ENCODE measurements around the gene ZSWIM9.

Gene ZSWIM9

DNA sequence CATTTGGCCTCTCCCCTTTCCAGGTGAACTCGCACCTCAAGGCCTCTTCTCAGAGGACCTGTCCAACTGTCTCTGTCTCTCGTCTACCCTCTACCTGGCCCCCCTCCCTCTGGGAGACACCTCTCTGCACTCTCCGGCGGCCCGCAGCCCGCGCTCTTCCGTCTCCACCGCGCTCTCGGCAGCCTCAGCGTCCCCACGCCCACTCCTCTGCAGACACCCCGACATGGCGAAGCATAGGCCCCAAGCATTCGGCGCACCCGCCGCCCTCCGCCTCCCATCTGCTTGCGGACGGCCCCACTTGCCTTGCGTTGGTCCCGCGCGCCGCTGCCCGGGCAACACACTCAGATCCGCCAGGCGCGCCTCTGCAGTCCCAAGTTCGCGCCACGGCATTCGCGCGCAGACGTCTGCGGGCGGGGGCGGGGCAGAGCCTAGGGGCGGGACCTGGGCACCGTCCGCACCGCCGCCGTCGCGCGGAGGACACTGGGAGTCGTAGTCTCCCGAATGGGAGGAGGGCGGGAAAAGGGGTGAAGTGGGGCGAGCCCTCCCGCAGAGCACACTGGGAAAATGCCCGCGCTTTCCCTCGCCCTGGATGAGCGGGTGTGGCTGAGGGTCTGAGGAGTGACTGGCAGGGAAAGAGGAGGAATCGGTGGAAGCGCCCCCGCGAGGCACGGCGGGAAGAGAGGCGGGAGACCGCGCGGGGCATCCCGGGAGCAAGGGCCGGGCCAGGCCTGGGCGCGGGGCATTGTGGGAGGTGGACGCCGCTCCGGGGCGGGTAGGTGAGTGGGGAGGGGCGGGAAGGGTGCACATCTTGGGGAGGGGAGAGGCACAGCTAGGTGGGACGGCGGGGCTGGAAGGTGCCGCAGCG, at the start of gene ZSWIM9, which contains the start of gene LIG1:
ZSWIM9 (plus strand) TSS at position 742 of the 865 bp plus-strand sequence. CDS start 1,123 bp downstream, outside the sequence.
LIG1 (minus strand) TSS at position 406 of the 865 bp plus-strand sequence. CDS start 4,778 bp downstream, outside the sequence.
- peak; percentile 91 for DNase-seq

GRCh38 chr19:48121066-48121465, 49.4 kb upstream of the ZSWIM9 start:
- DNase-seq: no peak

DNA sequence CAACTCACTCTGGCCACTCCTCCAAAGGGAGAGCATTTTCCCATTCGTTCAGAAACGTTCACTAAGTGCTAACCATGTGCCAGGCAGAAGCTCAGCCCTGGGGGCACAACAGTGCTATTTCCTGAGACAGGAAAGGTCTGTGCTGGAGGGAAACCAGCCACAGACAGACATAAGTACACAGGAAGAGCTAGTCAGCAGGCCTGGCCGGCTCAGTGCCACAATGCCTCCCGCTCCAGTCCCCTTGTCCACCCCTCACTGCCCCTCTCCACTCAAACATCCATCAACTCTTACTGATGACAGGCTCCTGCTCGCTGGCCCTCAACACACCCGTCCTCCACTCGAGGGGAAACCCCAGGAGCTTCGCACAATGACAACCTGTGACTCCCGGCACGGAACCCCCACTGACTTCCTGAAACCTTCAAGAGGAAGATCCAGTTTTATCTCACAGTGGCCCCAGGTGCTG, 48.5 kb upstream of the ZSWIM9 start:
- DNase-seq: no peak

DNA sequence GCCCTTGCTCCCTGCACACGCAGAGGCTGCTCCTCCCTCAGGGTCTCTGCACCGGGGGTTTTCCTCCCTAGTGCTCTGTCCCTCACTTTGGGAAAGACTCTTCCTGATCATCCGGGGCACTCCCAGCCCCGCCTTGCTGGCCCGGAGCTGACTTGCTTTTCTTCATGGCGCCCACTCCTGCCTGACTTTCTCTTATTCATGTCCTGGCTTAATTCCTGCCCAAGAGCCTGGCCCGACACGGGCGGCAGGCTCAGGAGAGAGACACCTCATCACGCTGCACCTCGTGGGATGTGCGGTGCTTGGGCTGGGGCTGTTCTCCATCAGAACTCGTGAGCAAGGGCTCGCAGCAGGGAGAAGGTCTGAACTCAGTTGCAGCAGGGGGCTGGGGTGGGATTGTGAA, 48.1 kb upstream of the ZSWIM9 start:
- DNase-seq: no peak

DNA sequence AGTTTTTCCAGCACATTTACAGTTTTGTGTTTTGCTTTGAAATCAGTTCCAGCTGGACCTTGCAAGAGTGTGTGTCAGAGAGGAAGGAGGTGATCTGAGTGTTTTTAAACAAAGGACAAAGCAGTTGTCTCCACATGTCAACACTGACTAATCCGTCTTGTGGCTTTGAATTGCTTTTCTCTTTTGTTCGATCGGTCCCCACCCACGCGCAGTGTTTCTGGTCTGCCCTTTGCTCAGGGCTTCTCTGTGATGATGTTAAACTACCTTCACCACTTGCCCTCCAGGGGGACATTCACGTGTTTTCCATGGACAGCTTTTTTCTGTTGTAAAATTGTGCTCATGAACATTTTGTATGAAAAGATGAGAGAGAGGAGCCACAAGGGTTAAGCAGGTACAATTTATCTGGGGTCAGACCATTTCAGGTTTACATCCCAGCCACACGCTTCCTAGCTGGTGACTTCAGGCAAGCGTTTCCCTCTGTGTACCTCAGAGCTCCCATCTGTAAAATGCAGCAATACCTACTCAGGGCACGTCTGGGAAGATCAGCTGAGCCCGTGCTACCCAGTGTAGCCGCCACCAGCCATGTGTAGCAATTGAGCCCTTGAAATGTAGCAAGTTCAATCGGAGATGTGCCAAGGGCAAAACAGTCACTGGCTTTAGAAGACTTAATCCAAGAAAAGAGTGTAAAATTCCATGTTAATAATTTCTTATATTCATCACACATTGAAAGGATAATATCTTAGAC, 46.4 kb upstream of the ZSWIM9 start:
- DNase-seq: peak; percentile 19

DNA sequence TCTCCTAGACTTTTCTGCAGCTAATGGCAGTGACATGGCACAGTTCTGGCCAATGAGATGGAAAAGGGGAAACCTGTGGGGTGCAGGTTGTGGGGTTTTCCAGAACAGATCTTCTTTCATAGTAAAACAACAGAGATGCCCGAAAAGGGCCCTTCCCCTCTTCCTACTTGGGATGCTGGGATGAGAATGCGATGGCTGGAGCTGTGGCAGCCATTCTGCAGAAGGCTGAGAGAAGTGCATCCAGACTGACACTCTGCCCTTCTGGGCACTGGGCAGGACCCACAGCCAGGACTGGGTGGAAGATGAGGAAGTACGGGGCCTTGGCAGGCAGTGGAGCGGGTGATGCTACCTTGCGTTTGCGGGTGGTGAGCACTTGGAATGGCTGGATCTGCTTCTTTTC, 42.9 kb upstream of the ZSWIM9 start:
- DNase-seq: no peak

GRCh38 chr19:48133094-48133493, 37.4 kb upstream of the ZSWIM9 start:
- no peak for DNase-seq

GRCh38 chr19:48135411-48135810, 35.1 kb upstream of the ZSWIM9 start:
- peak; percentile 16 for DNase-seq

- DNase-seq: no peak
Observed at GRCh38 chr19:48136547-48136946, 33.9 kb upstream of the ZSWIM9 start.

DNA sequence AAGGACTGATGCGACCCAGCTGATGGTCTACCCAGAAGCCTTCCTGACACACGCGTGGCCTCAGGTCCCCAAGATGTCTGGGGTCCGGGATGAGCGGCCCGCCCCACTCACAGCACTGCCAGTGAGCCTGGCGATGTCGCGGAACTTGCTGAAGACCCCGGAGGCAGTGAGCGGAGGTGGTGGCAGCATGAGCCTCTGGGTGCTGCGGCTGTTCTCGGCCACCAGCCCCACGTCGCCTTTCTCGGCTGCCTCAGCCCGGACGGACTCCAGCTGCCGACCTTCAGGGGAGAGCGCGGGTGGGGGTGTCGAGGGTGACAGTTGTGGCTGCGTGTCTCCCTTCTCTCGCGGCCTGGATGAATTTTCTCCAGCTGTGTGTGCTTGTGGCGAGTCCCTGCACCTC, 33.1 kb upstream of the ZSWIM9 start:
- DNase-seq: no peak

GRCh38 chr19:48139053-48139452, 31.4 kb upstream of the ZSWIM9 start:
- DNase-seq: no peak

GRCh38 chr19:48147597-48148175, 22.8 kb upstream of the ZSWIM9 start:
- DNase-seq: no peak

DNA sequence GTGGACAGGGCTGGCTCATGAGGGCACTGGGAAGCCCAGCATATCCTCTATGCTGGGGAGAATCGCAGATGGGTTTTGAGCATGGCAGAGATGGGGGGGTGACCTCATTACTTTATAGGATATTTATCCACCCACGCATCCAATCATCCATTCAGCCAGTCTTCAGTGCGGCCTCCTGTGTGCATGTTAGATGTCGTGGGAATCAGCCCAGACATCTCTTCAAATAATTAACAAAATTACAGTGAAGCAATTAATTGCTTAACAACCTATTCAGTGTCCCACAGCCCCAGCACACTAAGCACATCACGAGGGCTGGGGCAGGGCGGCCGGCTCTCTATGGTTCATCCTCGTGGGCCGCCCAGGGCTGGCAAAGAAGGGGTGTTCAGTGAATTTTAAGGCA, 21.9 kb upstream of the ZSWIM9 start:
- DNase-seq: no peak

DNA sequence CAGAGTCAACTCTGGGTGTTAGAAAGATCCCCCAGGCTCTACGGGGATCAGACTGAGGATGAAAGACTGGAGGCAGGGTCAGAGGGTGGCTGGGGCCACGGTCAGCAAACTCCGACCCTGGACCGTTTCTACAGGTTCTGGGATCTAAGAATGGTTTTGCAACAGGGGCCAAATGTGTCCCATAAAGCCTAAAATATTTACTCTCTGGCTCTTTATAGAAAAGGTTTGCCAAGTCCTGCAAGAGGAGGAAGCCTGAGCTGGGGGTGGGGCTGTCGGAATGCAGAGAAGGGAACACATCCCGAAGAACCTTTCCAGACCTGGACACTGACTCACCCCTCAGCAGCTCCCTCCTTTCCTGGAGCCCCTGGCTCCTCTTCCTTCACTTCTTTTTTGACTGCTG, 21.1 kb upstream of the ZSWIM9 start:
- DNase-seq: no peak

DNA sequence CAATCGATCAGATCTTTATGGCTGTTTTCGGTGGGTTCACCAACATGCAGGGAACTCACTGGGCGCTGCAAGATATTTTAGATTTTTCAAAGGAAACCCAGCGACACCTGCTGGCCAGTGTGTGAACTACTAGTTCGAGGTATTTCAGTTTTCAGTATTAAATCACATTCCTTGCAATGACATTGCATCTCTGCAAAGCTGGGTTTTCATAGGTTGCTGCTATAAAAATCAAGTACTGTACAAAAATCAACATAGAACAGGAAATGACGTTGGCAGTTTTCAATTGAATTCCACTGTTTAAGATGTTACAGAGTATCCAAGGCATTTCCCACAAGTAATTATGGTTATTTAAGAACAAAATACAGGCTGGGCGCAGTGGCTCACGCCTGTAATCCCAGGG, 17.9 kb upstream of the ZSWIM9 start:
- DNase-seq: peak; percentile 67

- DNase-seq: no peak
Observed at GRCh38 chr19:48154003-48154402, 16.5 kb upstream of the ZSWIM9 start.

GRCh38 chr19:48158210-48158790, 12.2 kb upstream of the ZSWIM9 start:
- no peak for DNase-seq

- no peak for DNase-seq
Observed at GRCh38 chr19:48168689-48169088, 1.8 kb upstream of the ZSWIM9 start.

- DNase-seq: peak; percentile 91
Observed at GRCh38 chr19:48169578-48169938, 922 bp upstream of the ZSWIM9 start.

- no peak for DNase-seq
Observed at GRCh38 chr19:48170817-48171347, 402 bp downstream of the ZSWIM9 start.

GRCh38 chr19:48171710-48172109, 1.2 kb downstream of the ZSWIM9 start:
- DNase-seq: no peak

- no peak for DNase-seq
Observed at GRCh38 chr19:48174445-48175030, 4.1 kb downstream of the ZSWIM9 start.

DNA sequence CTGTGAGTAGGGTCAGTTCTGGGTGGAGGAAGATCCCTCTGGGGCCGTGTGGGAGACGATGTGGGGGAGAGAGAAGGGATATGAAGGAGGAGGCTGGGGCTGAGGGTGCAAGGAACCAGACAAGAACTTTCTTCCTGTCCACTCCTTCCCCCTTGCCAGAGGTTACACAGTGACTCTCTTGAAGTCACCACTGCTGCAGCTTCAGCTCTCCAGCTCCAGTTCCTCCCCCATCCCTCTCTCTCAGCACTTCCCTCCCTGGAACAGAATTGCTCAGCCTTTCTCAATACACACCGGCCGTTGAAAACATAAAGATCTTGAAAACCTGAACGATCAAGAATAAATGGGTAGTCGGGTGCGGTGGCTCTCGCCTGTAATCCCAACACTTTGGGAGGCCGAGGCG, 5.1 kb downstream of the ZSWIM9 start:
- DNase-seq: no peak
